Osteoblast (primary cell): ENCODE data around the gene TARS1. TPM values are rescaled to one million over a fixed set of nuclear protein-coding genes. Genes with fewer than 3 reads are reported as not detected.
A peak's percentile ranks its signal among the peaks of the same experiment; 100 is the strongest.

ENCODE experiments used
- DNase-seq: peaks from one replicate; pipeline ENCODE4 v3.0.0; 2011; ENCODE audit warnings: low spot score, mixed read lengths; ENCODE audit not compliant: insufficient read length; ENCODE audit errors: missing footprints
- H2AFZ ChIP-seq: 2 replicates; pipeline ENCODE4 v1.6.0; 2011; ENCODE audit warnings: mild to moderate bottlenecking, low read length
- H3K27ac ChIP-seq: 2 replicates; pipeline ENCODE4 v1.5.1; 2011; ENCODE audit warnings: mild to moderate bottlenecking, low read depth, low read length, moderate library complexity
- H3K27me3 ChIP-seq: 2 replicates; pipeline ENCODE4 v1.6.0; 2012; ENCODE audit warnings: mild to moderate bottlenecking, control low read depth, inconsistent platforms, low read length, moderate library complexity; ENCODE audit not compliant: insufficient read depth
- H3K36me3 ChIP-seq: 2 replicates; pipeline ENCODE4 v1.5.1; 2011; ENCODE audit warnings: mild to moderate bottlenecking, low read length, control low read depth, moderate library complexity; ENCODE audit not compliant: insufficient read depth
- H3K4me1 ChIP-seq: 2 replicates; pipeline ENCODE4 v1.5.1; 2011; ENCODE audit warnings: mild to moderate bottlenecking, low read length, control low read depth, moderate library complexity; ENCODE audit not compliant: insufficient read depth
- H3K4me2 ChIP-seq: 2 replicates; pipeline ENCODE4 v1.6.0; 2011; ENCODE audit warnings: mild to moderate bottlenecking, low read length; ENCODE audit not compliant: insufficient read depth
- H3K4me3 ChIP-seq: fragments of 200-600 bp; sonication (generic); 3 replicates; pipeline ENCODE4 v1.5.1; 2012; ENCODE audit warnings: mild to moderate bottlenecking, low read length, inconsistent platforms; ENCODE audit not compliant: insufficient read depth
- H3K79me2 ChIP-seq: 2 replicates; pipeline ENCODE4 v1.6.0; 2012; ENCODE audit warnings: mild to moderate bottlenecking, low read length, control low read depth, inconsistent platforms; ENCODE audit not compliant: insufficient read depth
- H3K9me3 ChIP-seq: 2 replicates; pipeline ENCODE4 v1.5.1; 2011; ENCODE audit warnings: low read depth, low read length, control low read depth
- H4K20me1 ChIP-seq: 2 replicates; pipeline ENCODE4 v1.6.0; 2012; ENCODE audit warnings: mild to moderate bottlenecking, low read length, control low read depth; ENCODE audit not compliant: insufficient read depth
- CTCF ChIP-seq: IDR thresholded peaks from 2 replicates; pipeline ENCODE4 v1.5.1; 2011; ENCODE audit warnings: mild to moderate bottlenecking, low read depth, low read length, moderate library complexity; ENCODE audit errors: extremely low read depth
- total RNA-seq: library from RNA; depleted of rRNA; stranded (reverse); fragments of >200 nt; gene quantifications from 2 replicates; pipeline ENCODE4 v1.2.3, GENCODE V29; 2012

The TARS1 gene
- total RNA-seq, 1 donor, result 353 TPM

- Histone ChIP-seq H3K4me2 (no peak overlapping the region), H3K27me3 (no peaks in the 10 kb centered on the region), H3K36me3 (peaks cover 96% of the 10 kb centered on the region), H3K9me3 (no peaks in the 10 kb centered on the region), H4K20me1 (no peaks in the 10 kb centered on the region), H3K4me3 (no peak overlapping the region), H3K4me1 (no peaks in the 10 kb centered on the region), H3K79me2 (peaks cover 2% of the 10 kb centered on the region), H2AFZ (no peak overlapping the region), H3K27ac (no peak overlapping the region)
- DNase-seq, result no peak
- TF ChIP-seq CTCF, result no peak
Measured at GRCh38 chr5:33462456-33462855, 21.7 kb downstream of the TARS1 start.

- no peak overlapping the region for H3K4me3 ChIP-seq
- H2AFZ ChIP-seq, result no peak overlapping the region
- H3K36me3 ChIP-seq, result peaks cover 93% of the 10 kb centered on the region
- no peaks in the 10 kb centered on the region for H3K27me3 ChIP-seq
- H3K79me2 ChIP-seq, result no peaks in the 10 kb centered on the region
- H3K27ac ChIP-seq, result no peak overlapping the region
- no peak for DNase-seq
- no peaks in the 10 kb centered on the region for H3K9me3 ChIP-seq
- H3K4me2 ChIP-seq, result no peak overlapping the region
- H4K20me1 ChIP-seq, result peaks cover under 1% of the 10 kb centered on the region
- TF ChIP-seq CTCF, result no peak
- H3K4me1 ChIP-seq, result no peaks in the 10 kb centered on the region
Measured at GRCh38 chr5:33465120-33465519, 24.4 kb downstream of the TARS1 start.

- Histone ChIP-seq H3K27ac (no peak overlapping the region), H2AFZ (no peak overlapping the region), H3K36me3 (peaks cover 90% of the 10 kb centered on the region), H3K4me1 (no peaks in the 10 kb centered on the region), H3K4me3 (no peak overlapping the region), H3K9me3 (no peaks in the 10 kb centered on the region), H3K27me3 (no peaks in the 10 kb centered on the region), H3K79me2 (no peaks in the 10 kb centered on the region), H4K20me1 (peaks cover 6% of the 10 kb centered on the region), H3K4me2 (no peak overlapping the region)
- TF ChIP-seq CTCF, result no peak
- peak; percentile 21 for DNase-seq
Measured at GRCh38 chr5:33468775-33469435, 28.1 kb downstream of the TARS1 start.

GRCh38 chr5:33470544-33470943 lies 29.8 kb downstream of the TARS1 start:
- Histone ChIP-seq H2AFZ (no peak overlapping the region), H3K36me3 (peaks cover 91% of the 10 kb centered on the region), H3K27ac (no peak overlapping the region), H3K27me3 (no peaks in the 10 kb centered on the region), H4K20me1 (peaks cover 6% of the 10 kb centered on the region), H3K4me3 (no peak overlapping the region), H3K9me3 (no peaks in the 10 kb centered on the region), H3K4me1 (no peaks in the 10 kb centered on the region), H3K4me2 (no peak overlapping the region), H3K79me2 (no peaks in the 10 kb centered on the region)
- TF ChIP-seq CTCF, result peak; percentile 28
- no peak for DNase-seq
